ENCODE results near the gene FAAP20.

FAAP20 gene

DNA sequence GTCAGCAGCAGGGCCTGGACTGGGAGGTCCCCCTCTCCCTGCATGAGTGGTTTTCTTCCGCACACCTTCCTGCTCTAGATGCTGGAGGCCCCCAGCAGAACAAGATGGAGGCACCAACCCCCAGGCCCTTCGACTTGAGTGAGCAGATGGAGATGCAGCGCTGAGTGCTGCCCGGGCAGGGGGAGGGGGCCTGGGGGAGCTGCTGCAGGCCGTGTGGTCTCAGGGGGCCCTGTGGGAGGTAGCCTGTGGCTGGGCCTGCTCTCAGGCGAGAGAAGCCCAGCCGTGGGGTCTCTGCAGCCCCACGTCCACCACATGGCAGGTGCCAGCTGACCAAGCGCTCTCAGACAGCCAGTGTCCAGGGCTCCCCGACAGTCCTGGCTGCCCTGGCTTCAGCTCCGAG lies 1.2 kb upstream of the FAAP20 start:
- DNase-seq (ENCODE audit: low read depth in 2 of 2) = no peak

DNA sequence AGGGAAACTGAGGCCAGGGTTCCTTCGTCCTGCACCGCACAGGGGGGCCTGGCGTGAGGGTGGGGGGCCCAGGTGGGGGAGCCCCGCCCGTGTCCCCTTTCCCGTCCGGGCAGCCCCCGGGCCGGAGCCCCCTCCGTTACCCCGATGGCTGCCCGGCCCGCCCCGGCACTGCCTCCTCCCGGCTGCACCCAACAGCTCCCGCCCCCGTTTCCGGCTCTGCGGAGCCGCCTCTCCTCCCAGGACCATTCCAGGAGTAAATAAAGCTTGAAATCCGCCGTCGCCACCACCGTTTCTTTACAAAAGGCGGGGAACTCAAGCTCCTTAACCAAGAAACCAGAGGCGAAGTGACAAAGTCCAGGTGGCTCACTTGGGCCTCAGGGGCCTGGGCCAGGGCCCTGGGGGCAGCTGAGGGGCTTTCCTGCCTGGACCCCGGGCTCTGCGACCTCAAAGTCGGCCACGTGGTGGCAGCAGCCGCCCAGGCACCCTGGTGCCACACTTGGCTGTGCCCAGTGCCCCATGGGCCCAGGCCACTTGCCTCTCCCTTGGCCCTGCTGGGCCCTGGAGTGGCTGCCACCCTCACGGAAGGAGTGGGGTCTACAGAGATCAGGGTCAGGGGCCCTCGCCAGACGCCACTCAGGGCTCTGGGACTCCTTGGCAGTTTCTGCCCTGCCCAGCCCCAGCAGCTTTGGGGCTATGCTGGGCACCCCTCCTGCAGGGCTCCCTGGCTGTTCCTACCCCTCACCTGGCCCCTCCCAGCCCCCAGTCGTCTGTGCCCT lies 514 bp upstream of the FAAP20 start:
- peak; percentile 71 to 76 for DNase-seq (ENCODE audit: low read depth in 2 of 2)

DNA sequence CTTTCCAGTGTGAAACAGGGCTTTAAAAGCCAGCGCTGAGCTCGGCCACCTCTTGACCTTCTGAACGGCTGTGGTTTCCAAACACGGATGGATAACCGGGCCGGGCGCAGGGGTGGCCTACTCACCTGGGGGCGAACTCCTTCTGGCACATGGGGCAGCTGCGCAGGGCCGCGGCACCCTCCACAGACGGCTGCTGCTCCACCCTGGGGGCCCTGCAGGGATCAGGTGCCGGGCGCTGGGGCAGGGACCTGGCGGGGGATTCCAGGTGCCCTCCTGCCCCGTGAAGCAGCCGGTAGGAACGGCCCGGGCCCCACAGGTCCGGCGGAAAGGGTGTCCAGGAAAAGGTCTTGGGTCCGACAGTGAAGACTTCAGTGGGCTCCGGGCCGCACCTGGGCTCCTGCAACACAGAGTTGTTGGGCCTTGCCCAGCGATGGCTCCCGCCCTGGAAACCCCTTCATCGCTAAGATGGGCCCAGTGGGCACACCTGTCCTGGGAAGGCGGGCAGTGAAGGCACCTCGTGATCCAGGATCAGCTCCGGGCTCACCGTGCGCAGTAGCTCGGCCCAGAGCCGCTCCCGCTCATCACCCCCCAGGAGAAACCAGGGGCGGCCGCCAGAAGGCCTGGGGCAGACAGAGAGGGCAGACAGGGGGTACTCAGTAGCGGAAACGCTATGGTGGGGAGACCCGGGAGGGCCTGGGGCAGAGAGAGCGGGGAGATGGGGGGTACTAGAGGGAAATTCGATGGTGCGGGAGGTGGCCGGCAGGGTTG lies 874 bp downstream of the FAAP20 start:
- DNase-seq (ENCODE audit: low read depth in 2 of 2) = no peak

DNA sequence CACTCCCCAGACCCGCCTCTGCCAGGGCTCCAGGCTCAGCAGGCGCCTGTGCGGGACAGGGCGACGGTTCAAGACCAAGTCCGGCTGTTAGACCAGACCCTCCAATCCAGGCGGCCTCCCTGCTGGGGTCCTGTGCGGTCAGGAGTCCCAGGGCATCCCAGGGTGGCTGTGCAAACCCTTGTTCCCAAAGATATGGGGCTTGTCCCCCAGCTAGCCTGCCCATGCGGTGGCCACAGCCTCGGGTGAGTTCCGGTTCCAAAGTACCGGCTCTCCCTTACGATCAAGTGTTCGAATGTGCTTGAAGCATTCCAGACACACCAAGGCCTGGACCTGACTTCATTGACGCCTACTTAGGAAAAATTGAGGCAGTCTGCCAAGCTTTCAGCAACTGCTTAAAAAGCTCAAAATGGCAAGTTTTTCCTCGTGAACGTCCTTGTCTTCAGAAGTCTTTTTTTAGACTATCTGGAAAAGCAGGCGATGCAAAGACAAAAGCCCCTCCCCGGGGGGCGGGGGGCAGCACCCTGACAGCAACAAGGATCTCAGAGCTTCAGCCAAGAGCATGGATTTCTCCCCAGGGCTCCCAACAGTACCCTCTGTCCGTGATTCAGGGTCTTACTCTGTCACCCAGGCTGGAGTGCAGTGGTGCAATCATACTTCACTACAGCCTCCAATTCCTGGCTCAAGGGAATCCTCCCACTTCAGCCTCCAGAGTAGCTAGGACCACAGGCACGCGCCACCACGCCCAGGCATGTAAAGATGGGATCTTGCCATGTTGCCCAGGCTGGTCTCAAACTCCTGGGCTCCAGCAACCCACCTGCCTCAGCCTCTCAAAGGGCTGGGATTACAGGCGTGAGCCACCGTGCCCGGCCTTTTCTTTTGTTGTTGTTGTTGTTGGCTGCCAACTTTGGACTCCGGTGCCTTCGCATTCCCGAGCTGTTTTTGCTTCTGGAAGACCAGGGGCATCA lies 2.3 kb downstream of the FAAP20 start:
- no peak for DNase-seq (ENCODE audit: low read depth in 2 of 2)

DNA sequence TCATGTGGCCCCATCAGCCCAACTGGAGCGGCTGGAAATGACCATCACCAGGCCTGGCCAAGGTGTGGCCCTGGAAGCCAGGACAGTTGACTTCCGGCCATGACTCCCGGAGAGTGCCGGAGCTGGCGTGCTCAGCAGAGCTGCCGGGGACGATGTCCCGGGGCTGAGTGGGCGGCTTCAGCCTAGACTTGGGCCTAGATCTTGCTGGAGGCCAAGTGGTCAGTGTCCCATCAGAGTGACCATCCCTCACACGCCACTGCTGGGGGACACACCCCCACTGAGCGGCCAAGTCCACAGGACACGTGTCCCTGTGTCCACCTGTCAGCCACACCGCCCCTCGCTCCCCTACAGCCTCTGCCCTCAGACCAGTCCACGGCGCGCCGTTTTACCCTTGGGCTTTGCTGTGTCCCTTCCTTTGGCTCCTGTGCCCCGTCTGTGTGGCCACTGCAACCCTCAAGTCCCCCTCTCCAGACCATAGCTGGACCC lies 4.0 kb downstream of the FAAP20 start:
- no peak for DNase-seq (ENCODE audit: low read depth in 2 of 2)

DNA sequence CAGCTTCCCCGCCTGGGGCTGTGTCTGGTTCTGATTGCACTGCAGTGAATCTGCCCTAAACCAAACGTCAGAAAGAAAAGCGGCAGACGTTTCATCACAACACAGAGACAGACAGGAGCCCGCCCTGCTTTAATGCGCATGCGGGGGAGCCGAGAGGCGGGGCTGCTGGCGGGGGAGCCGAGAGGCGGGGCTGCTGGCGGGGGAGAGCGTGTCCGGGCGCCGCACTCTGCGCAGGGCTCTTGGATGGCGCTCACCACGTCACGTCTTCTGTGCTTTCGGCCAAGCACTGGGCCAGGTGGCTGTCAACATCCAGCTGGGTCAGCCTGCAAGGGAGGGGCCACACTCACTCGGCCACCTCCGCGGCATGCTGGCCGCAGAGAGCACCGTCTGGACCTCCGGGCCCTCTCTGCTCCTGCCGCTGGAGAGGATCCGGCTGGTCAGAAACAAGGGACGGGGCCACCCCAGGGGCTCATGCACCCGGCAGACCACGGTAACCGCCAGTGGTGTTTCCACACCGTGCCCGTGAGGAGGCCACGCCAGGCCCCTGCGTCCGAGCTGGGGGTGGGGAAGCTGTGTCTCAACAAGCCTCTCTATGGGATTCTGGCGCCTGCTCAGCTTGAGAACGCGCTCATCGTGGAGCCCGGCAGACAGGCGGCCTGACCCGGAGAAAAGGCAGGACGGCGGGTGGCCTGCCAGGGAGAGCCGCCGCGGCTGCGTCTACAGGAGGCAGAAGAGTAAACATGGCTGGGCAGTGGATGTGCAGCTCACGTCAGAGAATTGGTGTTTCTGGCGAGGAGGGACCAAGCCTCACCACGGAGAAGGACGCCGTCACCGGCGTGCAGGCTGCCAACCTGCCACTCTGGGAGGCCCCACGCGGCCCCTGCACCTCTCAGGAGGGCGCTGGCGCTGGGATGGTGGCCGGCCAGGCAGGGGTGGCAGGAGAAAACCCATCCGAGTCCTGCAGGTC lies 4.8 kb downstream of the FAAP20 start:
- peak; percentile 76 to 82 for DNase-seq (ENCODE audit: low read depth in 2 of 2)

DNA sequence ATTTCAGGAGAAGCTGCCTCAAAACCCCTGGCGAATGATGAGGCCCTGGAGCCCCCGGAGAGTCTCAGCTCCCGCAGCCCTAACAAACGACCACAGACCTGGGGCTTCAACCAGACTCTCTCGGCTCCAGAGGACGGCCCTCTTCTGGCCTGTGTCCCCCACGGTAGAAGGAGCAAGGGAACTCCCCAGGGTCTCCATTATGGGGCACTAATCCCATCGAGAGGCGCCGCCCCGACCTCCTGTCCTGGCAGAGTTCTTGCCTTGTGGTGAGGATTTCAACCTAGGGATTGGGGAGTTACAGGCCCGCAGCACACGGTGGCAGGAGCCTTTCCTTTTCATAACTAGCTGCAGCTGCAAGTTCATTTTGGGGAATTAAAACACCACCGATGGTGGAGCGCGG lies 6.2 kb downstream of the FAAP20 start:
- DNase-seq (ENCODE audit: low read depth in 2 of 2) = no peak

DNA sequence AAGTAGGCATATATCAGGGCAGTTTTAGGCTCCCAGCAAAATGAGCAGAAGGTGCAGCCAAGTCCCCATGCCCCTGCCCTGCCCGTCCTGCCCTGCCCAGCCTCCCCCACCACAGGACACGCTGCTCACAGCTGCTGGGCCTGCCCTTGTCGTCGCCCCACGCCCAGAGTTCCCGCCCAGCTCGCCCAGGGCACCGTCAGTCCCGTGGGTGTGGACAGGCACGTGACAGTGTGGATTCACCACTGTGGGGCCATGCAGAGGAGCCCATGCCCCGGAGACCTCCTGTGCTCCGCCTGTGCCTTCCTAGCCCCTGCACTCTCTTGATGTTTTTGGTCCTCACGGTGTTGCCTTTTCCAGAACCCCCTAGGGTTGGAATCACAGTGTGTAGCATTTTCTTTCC lies 7.0 kb downstream of the FAAP20 start:
- no peak for DNase-seq (ENCODE audit: low read depth in 2 of 2)

DNA sequence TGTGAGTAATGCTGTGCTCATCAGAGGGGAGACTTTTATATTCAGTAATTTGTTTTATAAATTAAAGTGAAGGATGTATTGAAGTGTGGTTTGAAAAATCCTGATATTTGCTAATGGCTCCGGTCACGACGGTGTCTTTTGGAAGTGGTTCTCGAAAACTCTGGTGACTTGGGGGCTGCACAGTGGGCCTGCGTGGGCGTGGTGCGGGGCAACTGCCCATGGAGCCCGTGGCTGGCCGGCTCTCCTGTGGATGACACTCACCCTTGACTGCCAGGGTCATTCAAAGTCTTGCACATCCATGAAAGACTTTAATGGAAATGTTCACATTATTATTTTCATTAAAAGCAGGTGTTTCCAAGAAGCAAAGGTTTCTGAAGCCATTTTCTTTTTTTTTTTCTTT lies 7.7 kb downstream of the FAAP20 start:
- no peak for DNase-seq (ENCODE audit: low read depth in 2 of 2)

DNA sequence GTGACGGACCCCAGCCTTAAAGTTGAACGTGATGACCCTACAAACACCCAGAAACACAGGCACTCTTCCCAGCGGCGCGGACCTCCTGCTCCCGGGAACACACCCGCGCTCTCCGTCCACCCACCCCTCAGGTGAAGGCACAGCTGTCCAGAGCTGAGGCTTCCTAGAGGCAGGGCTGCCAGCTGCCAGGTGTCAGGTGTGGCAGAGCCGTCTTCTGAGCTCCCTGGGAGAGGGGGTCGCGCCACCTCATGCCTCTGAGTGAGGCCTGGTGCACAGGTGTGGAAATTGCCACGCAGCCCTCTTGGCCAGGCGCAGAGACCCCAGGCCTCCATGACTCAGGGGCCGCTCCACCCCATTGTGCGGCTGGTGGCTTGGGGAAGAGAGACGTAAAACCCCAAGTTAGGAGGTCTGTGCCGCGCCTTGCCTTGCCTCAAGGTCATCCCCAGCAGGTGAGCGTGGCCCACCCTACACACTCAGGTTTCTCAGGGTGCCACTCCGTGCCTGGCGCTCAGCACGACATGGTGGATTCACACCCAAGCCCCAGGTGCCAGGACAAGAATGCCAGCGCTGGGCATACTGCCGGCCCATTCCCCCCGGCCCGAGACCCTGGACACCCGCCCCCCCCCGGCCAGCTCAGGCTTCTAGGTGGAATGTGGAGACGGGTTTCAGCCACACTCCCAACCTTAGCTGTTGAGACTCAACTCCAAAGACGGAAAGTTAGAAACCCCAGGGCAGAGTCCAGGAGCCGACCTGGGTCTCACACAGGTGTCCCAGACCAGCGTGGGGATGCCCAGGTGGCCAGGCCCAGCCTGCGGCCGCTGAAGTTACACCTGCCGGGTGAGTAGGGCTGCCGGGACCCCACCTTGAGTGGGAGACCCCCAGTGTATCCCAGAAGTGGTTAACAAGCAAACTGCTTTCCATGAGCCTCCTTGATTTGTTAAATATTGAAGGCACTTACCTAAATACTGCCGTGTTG lies 8.4 kb downstream of the FAAP20 start:
- DNase-seq (ENCODE audit: low read depth in 2 of 2) = no peak

DNA sequence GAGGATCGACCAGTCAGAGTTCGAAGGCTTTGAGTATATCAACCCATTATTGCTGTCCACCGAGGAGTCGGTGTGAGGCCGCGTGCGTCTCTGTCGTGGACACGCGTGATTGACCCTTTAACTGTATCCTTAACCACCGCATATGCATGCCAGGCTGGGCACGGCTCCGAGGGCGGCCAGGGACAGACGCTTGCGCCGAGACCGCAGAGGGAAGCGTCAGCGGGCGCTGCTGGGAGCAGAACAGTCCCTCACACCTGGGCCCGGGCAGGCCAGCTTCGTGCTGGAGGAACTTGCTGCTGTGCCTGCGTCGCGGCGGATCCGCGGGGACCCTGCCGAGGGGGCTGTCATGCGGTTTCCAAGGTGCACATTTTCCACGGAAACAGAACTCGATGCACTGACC lies 9.6 kb downstream of the FAAP20 start:
- DNase-seq (ENCODE audit: low read depth in 2 of 2) = no peak

DNA sequence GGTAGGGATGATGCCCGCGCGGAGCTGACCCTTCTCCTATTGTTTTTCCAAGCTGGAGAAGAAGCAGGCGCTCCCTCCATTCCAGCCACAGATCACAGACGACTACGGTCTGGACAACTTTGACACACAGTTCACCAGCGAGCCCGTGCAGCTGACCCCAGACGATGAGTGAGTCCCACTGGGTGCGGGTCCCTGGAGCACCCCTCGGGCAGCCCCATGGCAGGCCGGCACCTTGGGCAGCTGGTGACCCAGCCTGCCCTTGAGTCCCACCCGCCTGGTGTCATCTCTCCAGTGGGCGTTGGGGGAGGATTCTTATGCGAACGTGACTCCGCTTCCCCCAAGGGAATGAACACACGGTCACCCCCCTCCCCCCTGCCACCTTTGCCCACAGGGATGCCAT lies 10.0 kb downstream of the FAAP20 start:
- no peak for DNase-seq (ENCODE audit: low read depth in 2 of 2)

DNA sequence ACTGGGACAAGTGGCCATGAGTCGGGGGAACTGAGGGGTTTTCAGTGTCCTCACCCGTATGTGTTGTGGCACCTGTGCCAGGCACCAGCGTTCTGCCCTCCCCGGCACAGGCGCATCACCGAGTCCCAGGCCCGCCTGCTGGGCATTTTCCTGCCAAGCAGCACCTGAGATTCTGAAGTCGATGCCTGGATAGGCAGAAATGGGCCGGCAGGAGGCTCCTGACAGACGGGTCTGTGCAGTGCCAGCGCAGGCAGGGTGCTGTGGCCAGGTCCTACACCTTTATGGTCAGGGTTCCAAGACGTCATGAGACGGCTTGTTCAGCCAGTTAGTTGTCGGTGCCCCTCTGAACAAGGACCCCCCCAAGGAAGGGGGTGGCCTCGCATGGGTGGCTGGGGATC lies 10.6 kb downstream of the FAAP20 start:
- no peak for DNase-seq (ENCODE audit: low read depth in 2 of 2)

DNA sequence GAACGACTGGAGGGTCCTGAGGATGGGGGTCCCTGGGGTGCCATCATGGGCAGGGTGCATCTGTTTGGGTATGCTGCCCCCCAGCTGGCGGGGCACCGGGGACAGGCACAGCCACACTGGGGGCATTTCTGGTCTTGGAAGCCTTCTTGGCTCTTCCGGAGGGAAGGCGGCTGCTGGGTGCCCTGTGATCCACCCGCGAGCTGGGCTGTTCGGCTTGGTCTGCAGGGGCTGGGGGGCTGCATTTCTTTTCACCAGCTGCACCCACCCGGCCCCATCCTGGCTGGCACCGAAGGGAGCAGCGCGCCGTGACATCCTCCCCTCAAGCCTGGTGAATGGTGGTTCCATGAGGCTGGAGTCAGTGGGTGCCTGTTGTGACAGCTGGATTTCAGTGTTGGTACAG lies 12.2 kb downstream of the FAAP20 start:
- no peak for DNase-seq (ENCODE audit: low read depth in 2 of 2)

DNA sequence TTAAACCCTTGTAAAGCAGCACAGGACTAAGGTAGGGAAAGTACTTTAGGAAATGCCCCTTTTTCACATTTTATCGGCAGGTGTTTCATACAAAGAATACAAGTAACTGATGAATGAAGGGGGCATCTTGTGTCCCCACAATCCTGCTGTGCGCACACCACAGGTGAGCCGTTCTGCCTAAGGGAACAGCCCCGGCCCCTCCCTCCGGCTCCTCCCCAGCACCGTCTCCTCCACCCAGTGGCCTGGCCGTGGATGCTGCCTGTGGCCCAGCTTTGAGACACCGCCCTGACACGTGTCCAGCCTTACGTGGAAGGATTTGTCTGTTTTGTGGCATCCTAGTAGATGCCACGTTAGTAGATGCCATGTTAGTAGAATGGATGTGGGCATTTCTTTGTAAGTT lies 12.8 kb downstream of the FAAP20 start:
- DNase-seq (ENCODE audit: low read depth in 2 of 2) = no peak

DNA sequence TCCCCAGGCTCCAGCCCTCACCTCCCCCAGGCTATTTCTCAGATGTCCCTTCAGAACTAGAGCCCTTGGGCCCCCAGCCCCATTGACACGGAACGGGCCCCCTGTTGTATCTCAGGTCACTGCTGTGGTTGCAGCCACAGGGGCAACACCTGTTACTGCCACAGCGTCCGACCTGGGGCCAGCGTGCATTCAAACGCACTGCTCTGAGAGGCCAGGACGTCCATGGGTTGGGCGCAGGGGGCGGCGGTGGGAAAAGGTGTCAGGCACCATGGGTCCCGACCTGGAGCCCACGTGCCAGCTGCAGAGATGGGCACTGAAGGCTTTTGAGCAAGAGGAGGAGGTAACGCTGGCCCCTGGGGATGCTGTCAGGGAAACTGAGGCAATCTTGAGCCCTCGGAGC lies 13.3 kb downstream of the FAAP20 start:
- no peak for DNase-seq (ENCODE audit: low read depth in 2 of 2)

DNA sequence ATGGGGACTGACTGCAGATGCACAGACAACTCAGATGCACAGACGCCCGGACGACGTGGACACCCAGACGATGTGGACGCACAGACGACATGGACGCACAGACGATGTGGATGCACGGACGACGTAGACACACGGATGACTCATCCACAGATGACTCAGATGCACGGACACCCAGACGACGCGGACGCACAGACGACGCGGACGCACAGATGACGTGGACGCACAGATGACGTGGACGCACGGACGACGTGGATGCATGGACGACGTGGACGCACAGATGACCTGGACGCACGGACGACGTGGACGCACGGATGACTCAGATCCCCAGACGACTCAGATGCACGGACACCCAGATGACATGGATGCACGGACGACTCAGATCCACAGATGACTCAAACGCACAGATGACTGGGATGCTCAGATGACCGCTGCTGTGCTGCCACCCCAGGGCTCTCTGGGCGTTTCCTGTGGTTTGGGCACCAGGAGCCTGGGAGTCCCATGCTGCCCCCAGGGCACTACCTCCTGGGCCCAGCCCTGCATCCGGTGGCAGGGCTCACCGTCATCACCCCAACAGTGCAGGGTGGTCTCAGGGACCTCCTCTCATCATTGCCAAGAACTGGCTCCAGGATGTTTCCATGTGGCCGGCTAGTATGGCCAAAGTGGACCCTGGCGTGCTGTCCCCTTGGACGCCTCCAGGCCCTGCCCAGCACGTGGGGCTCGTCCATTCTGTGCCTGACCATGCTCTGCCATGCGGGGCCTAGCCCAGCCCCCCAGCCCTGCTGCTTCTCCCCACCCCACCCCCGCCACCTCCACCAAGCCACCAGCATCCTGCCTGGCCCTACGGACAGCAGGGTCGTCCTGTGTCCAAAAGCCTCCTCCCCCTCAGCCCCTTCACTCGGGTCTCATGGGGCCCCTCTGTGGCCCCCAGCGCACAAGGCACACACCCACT lies 14.0 kb downstream of the FAAP20 start:
- no peak for DNase-seq (ENCODE audit: low read depth in 2 of 2)

DNA sequence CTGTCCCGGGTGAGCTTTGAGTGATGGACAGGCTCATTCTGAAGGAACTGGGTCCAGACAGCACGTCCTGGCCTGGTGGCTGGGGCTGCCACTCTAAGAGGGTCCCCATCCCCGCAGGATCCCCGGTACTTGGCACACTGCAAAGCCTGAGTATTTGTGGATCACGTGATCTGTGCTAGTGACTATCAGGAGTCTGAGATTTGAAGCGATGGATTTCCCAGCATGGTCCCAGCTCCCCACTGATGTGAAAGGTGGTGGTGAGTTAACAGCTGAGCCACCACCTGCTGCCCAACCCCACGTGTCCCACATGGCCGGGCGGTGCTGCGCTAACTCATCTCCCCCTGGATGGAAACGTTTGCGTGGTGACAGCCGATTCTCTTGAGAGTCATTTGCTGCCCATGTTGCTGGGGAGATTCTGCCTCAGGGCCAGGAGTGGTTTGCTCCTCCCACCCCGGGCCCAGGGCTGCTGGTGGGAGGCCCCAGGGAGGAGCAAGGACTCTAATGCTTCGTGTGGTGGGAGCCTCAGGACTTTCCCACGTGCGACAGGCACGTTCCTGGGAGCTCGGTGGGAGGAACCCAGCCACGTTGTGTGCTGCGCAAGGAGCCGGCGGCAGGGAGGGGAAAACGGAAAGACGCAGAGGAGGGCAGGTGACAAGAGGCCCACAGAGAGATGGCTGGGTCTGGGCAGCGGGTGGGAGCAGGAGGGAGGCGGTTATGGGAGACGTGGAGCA lies 15.1 kb downstream of the FAAP20 start:
- DNase-seq (ENCODE audit: low read depth in 2 of 2) = no peak
